GM18870 (cell line): Measurements from ENCODE around the gene ARHGEF26.

ENCODE experiments used
- ATAC-seq: cut with Tn5 transposase; IDR thresholded peaks from one replicate; pipeline ENCODE4 v1.9.1; 2021; ENCODE audit warnings: moderate library complexity; ENCODE audit not compliant: unreplicated experiment

ARHGEF26 gene

DNA sequence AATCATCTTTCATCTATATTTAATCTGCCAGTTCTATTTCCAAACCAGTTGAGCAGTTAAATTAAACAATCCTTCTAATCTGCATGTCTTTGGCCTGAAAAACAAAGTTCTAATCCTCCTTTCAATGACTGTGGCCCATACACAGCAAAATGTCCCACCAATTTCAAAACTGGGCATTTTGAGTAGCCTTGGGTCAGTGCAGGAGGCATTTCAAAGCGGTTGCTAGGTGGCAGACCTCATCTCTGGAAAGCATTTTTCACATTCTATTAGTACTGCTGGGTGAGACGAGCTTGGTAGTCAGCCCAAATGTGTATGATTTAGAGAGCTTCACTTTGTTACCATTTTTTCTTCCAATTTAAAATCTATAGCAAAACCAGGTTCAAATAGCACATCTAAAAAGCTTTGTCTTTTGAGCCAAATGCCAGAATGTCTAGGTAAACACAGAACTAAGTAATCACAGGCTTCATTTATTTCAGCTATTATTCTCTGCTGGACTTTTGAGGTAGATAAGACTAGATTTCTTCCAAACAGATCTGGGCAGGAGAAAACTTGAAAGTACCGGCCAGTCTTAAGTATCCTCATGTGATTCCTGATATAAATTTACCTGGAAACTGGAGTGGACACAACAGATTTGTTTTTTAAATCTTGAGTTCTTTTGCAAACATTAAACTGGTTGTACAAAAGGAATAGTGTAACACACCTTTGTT is 8.9 kb upstream of the ARHGEF26 start:
- ATAC-seq = no peak

DNA sequence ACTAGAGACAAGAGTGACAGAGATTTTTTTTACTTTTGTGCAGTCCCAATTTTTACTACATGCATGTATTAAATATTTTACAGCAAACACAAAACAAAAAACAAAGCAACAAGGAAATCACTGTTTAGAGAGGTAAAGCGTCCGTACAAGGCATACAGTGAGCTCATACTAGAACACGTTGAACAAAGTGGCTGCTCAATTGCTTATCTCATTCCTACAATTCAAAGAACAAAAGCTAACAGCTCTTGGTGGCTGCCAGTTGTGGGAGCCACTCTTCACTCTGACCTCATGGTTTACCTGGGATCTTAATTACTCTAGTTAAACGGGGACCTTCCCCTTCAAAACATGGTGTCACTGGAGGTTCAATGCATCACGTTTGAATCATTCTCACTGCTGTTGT is 7.6 kb upstream of the ARHGEF26 start:
- no peak for ATAC-seq

DNA sequence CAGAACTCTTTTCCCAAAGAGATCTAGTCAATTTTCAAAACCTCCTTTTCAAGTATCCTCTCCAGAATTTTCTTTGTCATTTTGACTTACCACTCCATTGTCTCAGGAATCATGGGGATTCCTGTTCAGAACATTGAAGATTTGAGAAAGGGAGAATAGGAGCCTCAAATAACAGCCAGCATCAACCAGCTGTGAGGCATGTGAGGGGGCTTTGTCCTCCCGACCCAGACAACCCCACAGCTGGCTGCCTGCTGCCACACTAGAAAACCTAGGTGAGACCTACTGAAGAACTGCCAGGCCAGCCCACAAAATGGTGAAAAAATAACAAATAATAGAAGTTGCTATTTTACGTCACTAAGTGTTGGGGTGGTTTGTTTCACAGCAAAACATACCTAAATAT is 5.9 kb upstream of the ARHGEF26 start:
- ATAC-seq = no peak

DNA sequence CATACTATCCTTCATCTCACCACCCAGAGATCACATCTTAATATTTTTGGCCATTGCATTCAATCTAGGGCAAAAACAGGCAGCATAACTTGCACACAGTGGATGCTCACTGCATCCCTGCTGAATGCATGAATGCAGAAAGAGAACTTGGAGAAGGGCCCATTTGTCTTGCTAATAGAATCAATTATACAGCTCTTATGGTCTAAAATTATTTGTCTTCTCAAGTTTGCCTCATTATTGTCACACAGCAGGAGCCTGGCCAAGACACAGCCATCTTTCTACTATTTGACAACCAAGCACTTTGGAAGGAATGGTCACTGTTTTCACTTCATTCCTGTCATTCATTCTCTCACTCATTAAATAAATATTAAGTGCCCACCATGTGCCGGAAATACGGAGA is 1.2 kb upstream of the ARHGEF26 start:
- ATAC-seq = no peak

DNA sequence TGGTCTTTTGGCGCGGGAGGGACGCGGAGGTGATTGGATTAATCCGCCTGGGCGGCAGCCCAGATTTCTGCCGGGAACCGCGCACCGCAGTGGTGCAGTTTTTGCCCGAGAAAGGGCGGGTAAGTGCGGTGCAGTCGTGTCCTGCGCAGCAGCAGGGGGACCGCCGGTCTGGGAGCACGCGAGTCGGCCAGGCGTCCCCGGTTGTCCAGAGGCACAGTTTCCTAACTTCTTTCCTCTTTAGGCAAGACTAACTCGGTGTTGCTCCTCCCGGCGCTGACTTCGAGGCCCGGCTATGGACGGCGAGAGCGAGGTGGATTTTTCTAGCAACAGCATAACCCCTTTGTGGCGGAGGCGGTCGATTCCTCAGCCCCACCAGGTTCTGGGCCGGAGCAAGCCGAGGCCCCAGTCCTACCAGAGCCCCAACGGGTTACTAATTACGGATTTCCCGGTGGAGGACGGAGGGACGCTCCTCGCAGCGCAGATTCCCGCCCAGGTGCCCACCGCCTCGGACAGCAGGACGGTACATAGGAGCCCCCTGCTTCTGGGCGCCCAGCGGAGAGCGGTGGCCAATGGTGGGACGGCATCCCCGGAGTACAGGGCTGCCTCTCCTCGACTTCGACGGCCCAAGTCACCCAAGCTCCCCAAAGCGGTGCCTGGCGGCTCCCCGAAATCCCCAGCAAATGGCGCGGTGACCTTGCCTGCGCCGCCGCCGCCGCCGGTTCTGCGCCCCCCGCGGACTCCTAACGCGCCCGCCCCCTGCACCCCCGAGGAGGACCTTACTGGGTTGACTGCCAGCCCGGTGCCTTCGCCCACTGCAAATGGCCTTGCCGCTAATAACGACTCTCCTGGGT is 736 bp downstream of the ARHGEF26 start:
- ATAC-seq = no peak

DNA sequence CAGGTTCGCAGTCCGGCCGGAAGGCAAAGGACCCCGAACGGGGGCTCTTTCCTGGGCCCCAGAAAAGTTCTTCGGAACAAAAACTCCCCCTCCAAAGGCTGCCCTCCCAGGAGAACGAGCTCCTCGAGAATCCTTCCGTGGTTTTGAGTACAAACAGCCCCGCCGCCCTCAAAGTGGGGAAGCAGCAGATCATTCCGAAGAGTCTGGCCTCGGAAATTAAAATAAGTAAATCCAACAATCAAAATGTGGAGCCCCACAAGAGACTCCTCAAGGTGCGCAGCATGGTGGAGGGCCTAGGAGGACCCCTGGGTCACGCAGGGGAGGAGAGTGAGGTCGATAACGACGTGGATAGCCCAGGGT is 1.3 kb downstream of the ARHGEF26 start:
- no peak for ATAC-seq

DNA sequence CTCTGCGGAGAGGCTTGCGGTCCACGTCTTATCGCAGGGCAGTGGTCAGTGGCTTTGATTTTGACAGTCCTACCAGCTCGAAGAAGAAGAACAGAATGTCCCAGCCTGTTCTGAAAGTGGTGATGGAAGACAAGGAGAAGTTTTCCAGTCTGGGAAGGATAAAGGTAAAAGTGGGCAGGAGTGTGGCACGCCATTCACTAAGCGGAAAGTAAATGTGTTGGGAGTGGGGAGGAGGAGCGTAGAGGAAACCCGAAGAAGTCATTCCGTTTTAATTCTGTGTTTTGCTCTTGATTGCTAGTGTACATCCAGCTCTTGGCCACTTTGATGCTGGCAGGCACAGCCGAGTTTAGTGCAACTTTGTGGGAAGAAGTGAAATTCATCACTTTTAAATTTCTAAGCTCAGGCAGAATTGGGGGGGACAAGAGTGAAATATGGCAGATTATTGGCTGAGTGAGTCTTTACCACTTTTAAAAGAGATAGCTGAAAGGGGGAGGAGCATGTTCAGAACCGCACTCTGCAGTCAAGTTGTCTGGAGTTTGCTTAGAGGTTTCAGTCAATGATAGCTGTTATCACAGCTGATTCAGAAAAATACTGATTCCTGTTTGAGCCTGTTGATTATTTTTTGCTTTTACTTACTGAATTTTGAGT is 1.8 kb downstream of the ARHGEF26 start:
- ATAC-seq = no peak

DNA sequence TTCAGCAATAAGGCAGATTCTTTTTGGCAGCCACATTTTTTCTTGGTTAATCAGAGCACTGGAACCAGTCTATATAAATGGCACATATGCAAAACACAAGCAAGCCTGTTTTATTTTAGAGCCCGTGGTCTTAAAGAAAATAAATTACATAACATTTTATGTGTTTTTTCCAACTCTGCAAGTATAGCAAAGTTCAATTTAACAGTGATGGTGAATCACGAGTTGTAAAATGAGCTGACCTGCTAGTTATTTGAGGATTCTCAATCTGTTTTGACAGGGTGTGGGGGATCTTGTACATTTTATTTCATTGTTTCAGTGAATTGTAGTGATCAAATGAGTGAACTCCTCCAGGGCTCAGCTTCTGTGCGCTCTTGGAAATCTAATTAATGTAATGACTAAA is 2.7 kb downstream of the ARHGEF26 start:
- ATAC-seq = no peak

DNA sequence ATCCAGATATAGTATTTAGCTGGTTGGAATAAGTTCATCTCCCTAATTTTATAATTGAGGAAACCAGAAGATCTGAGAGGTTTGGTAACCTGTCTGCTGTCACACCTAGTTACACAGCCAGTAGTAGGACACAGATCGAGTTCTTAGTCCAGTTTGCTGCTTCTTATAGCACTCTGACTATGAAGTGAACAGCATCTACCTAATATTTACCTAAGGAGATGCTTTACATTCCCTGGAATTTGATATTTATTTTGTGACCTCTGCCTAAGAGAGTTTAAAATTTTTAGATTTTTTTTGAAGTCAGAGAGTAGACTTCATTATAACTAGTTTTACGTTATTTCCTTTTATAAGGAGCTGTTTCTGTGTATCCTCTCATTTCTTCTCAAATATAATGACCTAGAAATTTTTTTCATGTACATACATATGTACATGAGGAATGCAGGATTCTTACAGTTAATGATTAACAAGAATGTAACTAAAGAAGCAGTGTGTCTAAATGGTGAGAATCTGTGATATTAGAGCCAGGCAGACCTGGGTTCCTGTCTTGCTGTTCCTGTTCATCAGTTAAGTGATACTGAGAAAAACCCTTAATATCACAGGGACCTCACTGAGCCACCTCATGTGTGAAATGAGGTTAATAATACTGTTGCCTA is 4.3 kb downstream of the ARHGEF26 start:
- ATAC-seq = no peak

DNA sequence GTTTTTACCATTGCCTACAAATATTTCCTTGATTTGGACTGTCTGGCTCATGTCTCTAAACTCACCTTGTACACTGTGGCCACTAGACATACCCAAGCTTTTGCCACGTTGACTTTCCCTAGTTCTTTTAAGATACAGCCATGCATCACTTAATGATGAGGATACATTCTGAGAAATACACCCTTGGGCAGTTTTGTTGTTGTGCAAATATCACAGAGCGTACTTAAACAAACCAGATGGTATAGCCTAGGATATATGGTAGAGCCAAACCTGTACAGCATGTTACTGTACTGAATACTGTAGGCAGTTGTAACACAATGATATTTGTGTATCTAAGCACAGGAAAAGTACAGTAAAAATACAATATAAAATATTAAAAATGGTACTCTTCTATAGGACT is 5.5 kb downstream of the ARHGEF26 start:
- no peak for ATAC-seq

DNA sequence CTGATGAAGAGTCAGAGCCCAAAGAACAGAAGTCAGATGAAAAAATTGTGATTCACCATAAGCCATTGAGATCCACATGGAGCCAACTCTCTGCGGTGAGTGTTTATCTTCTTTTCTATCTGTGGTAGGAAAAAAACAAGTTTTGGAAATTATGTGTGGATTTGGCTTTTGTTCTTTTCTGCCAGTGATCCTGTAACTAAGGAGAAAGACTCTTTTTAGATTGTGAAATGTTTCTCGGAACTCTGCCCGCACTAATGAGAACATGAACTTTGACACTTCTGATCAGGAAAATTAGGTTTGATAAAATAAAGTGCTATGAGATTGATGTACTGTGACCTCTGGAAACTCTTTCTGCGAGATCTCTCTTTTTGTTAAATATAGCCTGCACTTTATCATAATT is 8.4 kb downstream of the ARHGEF26 start:
- no peak for ATAC-seq

DNA sequence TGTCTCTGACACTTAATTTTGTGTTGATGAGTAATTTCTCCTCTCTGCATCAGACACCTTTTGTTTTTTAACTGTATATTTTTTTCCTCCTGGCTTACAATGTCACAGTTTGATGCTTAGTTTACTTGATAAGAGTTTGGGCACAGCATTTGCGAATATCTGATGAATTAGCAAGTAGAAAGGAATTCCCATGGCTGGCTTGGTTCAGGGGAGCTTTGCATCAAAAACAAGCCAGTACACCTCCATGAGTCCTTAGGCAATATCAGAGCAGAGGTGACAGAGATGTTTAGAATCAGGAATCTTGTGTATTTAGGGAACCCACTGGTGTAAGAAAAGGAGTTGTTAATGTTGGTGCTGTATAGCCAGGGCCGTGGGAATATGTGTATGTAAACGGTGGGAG is 9.3 kb downstream of the ARHGEF26 start:
- no peak for ATAC-seq

DNA sequence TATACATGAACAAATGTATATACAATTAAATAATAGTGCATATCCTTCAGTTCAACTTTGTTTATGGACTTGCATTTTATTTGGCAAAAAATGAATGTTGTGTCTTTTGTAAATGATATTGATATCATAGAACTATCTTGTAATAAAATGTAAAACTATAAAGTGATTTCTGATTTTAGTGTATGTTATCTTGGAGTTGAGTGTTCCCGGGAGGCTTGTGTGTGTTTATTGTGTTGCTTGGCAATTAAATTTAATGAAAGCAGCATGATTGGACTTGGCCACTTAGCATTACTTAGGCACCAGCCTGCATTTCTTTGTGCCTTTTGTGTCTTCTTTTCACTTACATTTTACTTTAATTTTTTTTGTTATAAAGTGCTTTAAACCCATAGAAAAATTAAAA is 10.6 kb downstream of the ARHGEF26 start:
- no peak for ATAC-seq

DNA sequence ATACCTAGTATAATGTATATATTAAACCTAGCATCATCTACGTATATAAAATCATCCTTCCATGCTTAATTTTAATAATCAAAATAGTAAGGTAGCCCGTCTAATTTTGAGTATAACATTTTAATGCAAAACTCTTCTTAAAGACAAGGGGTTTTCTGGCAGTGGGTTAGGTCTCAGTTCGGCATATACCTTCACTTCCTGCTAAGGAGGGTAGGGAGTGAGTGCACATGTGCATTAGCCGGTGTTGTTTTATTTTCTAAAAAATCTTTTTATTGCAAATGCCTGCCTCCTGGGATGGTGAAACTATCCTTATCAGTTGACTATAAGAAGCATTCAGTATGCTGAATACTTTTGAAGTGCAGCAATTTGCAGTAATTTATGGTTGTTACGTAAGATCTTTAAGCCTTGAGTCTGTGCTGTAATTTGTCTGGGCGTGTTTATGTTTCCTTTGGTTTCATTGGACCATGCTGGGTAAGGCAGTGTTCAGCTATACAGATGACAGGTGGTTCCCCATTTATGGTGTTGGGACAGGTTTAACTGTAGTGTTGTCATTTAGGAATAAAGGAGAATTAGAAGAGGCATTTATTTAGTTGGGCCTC is 11.7 kb downstream of the ARHGEF26 start:
- peak; percentile 71 for ATAC-seq

DNA sequence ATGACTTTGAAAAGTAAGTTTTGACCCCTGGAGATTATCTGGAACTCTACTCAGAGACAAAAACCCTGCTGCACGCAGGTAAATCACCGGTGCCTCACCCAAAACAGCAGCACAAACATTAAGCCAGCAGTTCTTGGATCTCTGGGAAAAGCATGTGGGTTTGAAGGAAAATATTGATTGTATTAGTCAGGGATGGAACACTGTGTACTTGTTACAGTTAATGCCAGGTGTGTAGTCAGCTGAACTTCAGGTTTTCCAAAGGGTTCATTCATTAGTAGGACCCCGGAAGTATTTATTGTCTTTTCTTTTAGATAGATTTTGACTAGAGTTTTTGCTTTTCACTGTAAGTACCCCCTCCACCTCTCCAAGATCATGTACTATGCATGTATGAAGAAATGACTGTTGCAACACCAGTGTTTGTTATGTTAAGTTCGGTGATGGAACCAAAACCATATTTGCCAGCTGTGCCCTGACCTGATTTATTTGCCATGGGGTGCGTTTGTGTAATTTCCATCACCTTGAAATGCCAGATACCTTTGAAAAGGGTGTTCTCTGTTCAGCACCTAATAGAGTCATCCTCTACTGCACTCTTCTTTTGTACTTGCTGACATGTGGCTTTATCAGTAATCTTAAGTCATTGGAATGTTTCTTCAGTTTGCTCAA is 14.5 kb downstream of the ARHGEF26 start:
- no peak for ATAC-seq

DNA sequence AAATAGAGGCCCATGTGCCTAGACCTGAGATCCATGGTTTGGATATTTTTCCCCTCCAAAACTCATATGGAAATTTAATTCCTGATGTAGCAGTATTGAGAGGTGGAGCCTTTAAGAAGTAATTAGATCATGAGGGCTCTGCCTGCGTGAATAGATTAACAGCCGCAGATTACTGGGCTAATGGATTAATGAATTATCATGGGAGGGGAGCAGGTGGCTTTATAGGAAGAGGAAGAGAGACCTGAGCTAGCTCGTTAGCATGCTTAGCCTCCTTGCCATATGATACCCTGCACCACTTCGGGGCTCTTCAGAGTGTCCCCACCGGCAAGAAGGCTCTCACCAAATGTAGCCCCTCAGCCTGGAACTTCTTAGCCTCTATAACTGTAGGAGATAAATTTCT is 15.8 kb downstream of the ARHGEF26 start:
- no peak for ATAC-seq

DNA sequence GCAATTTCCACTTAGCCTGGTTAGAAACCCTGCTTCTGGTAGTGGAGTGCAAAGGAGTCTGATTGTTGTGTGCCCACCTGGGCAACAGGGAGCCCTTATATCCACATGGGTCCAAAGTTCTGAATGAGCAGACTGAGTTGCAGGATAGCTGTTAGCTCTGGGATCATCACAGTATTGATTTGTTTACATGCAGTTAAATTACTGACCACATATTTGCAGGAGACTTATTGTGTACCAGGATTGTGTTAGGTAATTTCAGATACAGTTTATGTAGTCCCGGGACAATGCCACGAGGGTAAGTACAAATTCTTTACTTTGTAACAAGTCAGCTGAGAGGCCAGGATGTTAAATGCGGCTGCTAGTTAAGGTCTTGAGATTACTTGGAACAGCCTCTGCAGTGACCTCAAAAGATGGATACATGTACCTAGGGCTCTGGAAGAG is 18.8 kb downstream of the ARHGEF26 start:
- ATAC-seq = no peak

DNA sequence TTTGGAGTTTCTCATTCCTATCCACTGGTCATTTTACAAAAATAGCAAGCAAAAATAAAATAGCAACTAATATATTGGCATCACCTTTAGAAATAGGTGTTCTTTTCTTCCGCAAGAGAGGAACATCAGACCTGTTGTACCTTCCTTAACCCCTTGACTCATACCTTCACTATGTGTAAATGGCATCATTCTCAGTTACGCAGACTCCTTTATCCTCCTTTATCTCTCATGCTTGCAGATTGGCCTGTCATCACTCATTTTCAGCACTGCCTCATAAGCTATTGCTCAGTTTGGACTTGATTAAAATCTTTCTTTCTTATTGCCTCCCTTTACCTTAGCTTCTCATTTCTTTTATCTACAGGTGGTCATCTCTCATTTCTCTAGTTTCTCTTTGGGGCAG is 21.4 kb downstream of the ARHGEF26 start:
- no peak for ATAC-seq

DNA sequence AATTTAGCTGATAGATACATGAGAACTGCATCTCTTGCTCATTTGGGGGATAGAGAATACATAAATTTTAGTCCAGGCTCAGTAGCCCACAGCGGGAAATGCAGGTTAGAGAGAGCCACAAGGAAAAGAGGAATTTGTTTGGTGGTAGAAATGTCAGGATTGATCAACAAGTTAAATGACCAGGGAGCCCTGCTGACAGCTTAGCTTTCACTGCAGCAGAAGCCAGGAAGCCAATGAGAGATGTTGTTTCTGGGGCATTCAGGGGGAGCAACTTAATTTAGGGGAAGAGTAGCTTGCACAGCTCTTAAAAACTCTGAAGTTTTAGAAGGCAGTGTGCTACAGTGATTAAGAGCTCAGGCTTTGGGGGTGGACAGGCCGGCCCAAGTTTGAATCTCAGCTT is 22.7 kb downstream of the ARHGEF26 start:
- ATAC-seq = no peak

DNA sequence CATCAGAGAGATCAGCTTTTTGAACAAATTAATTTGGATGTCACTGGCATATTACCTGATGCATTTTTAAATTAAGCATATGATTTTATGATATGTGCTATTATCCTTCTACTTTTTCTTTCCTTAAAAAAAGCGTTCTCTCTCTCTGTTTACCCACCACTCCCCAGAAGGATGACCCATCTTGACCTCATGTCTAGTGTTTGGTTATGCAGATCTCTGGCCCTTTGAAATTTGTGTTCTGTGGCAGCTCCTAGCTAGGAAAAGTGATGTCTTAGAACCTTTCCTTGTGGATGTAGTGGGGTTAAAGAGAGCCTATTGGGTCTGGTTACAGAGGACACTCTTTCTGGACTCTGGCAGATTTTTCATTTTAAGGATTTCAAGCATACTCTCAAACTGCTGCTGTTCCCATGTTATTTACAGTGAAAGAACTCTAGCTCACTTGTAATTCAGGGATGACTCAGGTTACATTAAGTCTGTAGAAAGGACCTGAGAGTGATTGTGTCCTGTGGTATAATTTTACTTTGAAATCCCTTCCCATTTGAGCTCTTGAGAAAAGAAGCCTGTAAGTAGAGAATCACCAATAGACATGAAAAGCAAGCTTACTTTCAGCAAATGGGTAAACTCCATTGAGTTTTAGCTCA is 23.8 kb downstream of the ARHGEF26 start:
- ATAC-seq = no peak
